NT2/D1 (cell line): ENCODE data around the gene CHST6.

ENCODE experiments used
- DNase-seq: peaks from one replicate; pipeline ENCODE4 v3.0.0-alpha.2; 2011; ENCODE audit warnings: low read depth, low spot score
- H3K27me3 ChIP-seq: 2 replicates; pipeline ENCODE4 v1.6.0; 2011; ENCODE audit warnings: mild to moderate bottlenecking; ENCODE audit not compliant: insufficient read length, insufficient read depth
- H3K36me3 ChIP-seq: 2 replicates; pipeline ENCODE4 v1.6.1; 2011; ENCODE audit warnings: mild to moderate bottlenecking, low read length, mixed read lengths; ENCODE audit not compliant: insufficient read depth, insufficient read length
- H3K4me1 ChIP-seq: 2 replicates; pipeline ENCODE4 v1.5.1; 2011; ENCODE audit not compliant: insufficient read depth, insufficient read length
- H3K4me3 ChIP-seq: 2 replicates; pipeline ENCODE4 v1.5.1; 2011; ENCODE audit warnings: low read depth; ENCODE audit not compliant: insufficient read length
- H3K9ac ChIP-seq: 2 replicates; pipeline ENCODE4 v1.6.0; 2011; ENCODE audit warnings: low read depth; ENCODE audit not compliant: insufficient read length
- H3K9me3 ChIP-seq: 2 replicates; pipeline ENCODE4 v1.5.1; 2011; ENCODE audit warnings: mild to moderate bottlenecking, low read length; ENCODE audit not compliant: insufficient read depth
- SUZ12 ChIP-seq: IDR thresholded peaks from 2 replicates; pipeline ENCODE4 v1.6.1; 2011; ENCODE audit not compliant: insufficient read length, insufficient read depth; ENCODE audit errors: extremely low read depth
- YY1 ChIP-seq: IDR thresholded peaks from 2 replicates; pipeline ENCODE4 v1.6.1; 2011; ENCODE audit not compliant: insufficient read length, insufficient read depth
- ZNF274 ChIP-seq: IDR thresholded peaks from 2 replicates; pipeline ENCODE4 v1.6.1; 2011; ENCODE audit warnings: mild to moderate bottlenecking, low read depth, low read length

CHST6 gene

GRCh38 chr16:75423723-75424104 lies 71.5 kb downstream of the CHST6 start:
- TF ChIP-seq SUZ12 (no peak), ZNF274 (no peak), YY1 (no peak)
- no peaks in the 10 kb centered on the region for H3K9me3 ChIP-seq
- no peak overlapping the region for H3K4me3 ChIP-seq
- H3K27me3 ChIP-seq: no peaks in the 10 kb centered on the region
- H3K36me3 ChIP-seq: peaks cover 3% of the 10 kb centered on the region
- no peak overlapping the region for H3K9ac ChIP-seq
- H3K4me1 ChIP-seq: no peaks in the 10 kb centered on the region
- no peak for DNase-seq
